ENCODE results near the gene ZFYVE9. TPM values are rescaled to one million over a fixed set of nuclear protein-coding genes. Genes with fewer than 3 reads are reported as not detected.

ZFYVE9 gene
- total and polyA plus RNA-seq, 10 of the 15 experiments (the other 5 are each of a cell fraction or from before 2014, with no cell fraction given), result 0.26 to 6.9 (median 2.3) TPM

DNA sequence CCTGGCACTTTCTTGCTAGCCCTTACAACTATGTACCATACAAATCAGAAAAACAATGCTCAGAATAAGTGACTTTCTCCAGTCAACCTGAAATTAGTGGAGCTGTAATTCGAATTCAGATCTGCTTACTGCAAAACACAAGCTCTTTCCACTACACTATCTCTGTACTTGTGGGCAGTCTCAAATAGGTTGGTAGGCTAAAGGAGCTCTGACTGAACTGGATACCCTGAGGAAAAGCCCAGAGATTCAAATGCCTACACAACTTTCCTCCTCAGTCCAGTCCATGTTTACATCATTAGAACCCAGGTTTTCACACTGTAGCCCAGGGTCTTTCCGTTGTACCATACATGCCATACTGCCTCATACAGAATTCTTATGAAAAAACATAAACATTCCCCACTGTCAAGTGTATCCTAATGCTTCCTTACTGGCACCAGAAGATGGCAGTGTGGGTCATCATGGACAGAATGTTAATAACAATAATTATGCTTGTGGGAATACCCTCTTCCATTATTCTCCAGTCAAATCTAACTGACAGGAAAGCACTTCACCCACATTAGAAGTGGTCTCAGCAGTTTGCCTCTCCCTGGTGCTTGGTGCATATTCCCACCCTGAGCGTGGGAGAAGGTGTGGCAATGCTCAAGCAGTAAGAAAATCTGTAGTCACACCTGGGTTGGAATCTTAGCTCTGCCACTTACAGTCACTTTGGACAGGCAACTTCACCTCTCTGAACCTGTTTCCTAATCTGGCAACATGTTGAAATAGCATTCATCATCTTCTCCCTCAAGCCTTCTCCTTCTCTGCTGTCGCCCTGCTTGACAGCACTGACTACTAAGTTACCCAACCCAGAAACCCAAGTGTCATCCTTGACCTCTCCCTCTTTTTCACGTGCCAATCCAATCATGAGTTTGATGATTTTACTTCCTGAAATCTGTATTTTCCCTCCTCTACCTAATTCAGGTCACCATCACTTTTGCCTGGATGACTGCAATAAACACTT is 14.4 kb upstream of the ZFYVE9 start (continued):
- TF ChIP-seq, protein P1, sequence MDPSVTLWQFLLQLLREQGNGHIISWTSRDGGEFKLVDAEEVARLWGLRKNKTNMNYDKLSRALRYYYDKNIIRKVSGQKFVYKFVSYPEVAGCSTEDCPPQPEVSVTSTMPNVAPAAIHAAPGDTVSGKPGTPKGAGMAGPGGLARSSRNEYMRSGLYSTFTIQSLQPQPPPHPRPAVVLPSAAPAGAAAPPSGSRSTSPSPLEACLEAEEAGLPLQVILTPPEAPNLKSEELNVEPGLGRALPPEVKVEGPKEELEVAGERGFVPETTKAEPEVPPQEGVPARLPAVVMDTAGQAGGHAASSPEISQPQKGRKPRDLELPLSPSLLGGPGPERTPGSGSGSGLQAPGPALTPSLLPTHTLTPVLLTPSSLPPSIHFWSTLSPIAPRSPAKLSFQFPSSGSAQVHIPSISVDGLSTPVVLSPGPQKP (IDR thresholded peaks at IDR 0.05; ENCODE audit: low read depth, low read length), result no peak

DNA sequence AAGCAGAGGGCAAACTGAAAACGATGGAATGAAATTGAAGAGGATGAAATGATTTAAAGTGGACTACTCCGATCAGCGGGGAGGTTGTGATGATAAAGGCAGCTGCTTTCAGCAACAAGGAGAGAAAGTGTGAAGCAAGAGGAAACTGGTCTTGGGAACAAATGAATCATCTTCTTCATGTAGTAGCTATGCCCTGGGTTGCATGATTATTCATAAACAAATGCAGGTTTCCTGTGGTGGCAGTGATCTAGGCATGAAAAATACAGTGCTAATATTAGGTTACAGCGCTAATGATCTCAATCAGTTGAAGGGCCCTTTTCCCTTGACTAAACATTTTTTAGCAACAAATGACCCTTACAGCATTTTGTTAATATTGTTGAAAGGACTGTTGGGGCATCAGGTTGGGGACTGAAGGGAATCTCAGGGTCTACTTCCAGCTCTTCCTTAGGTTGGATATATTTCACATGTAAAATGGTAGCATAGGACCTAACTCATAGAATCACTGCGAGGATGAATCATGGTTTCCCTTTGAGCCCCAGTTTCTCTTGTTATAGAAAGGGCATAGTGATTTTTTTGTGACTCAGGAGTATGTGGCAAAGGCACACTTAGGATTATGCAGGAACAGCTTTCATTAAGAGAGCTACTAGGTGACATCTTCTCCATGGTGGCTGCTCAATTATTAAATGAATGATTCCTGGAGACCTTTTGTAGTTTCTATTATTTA is 1.9 kb upstream of the ZFYVE9 start:
- H4K20me1 ChIP-seq (ENCODE audit: control insufficient read depth, insufficient read depth), result no peaks in the 10 kb centered on the region
- ATAC-seq, result peak; percentile 74
- H3K9me3 ChIP-seq (replicated peaks; ENCODE audit: control insufficient read depth, insufficient read depth, low read length), result no peaks in the 10 kb centered on the region; the same call in 2 of the 3 replicates
- WGBS (ENCODE audit: insufficient coverage, insufficient replicate concordance, low lambda C conversion rate, missing lambda C conversion rate), result 0% methylated on average over 5 of the region's 5 CpGs
- H3K4me3 ChIP-seq, result peak overlapping the region; percentile 49; the same call in 1 of the 2 replicates
- no peaks in the 10 kb centered on the region for H3K79me2 ChIP-seq (ENCODE audit: control insufficient read depth, insufficient read depth, low read length)
- ChIA-PET POLR2A (no interaction called here), CTCF (interaction anchor here (0.6 to 2.0 kb wide), 5 partner anchors 11 to 546 kb away, joined by 3 to 8 read pairs (median 3); no protein-coding TSS in a partner anchor), SMC1A (ENCODE audit: uncharacterized antibody, unreplicated experiment) (interaction anchor here (0.6 to 1.2 kb wide), 4 partner anchors 16 to 497 kb away, joined by 3 to 8 read pairs (median 4); no protein-coding TSS in a partner anchor), RAD21 (ENCODE audit: unreplicated experiment) (no interaction called here)
- BruUV-seq (replicated peaks), result no TSS peak
- no peaks in the 10 kb centered on the region; a peak in 1 of 4 replicates for H3K27me3 ChIP-seq (replicated peaks in 1 of 2; ENCODE audit: control insufficient read depth in 2 of 2, insufficient read depth in 2 of 2, low read length in 1 of 2)
- H3K9ac ChIP-seq (ENCODE audit: control insufficient read depth, insufficient read depth, low read length), result no peak overlapping the region
- H3K36me3 ChIP-seq (ENCODE audit: control insufficient read depth in 2 of 2, insufficient read depth in 2 of 2, low read length in 1 of 2), result no peaks in the 10 kb centered on the region
- H3K4me1 ChIP-seq (ENCODE audit: control insufficient read depth, insufficient read depth, low read length), result peaks cover 11% of the 10 kb centered on the region; the same call in 1 of the 2 replicates
- FAIRE-seq, result peak; percentile 82
- intact Hi-C loops (cut with micrococcal nuclease; ENCODE audit: unreplicated experiment) (loop anchor here (10.0 kb wide), 1 partner anchor 225 kb away; the partner anchor contains the start of gene CC2D1B), in situ Hi-C loops (cut with MboI) (loop anchor here (10.0 to 25.0 kb wide), 2 partner anchors 147 to 545 kb away; no protein-coding TSS in a partner anchor)
- H3K4me2 ChIP-seq (ENCODE audit: control insufficient read depth, insufficient read depth), result peak overlapping the region; percentile 76
- peak overlapping the region; percentile 24; the same call in 1 of the 2 replicates for H2AFZ ChIP-seq (ENCODE audit: control insufficient read depth, low read depth, low read length)
- peak; percentile 55 for DNase-seq (ENCODE audit: low read depth, low spot score)
- H3K27ac ChIP-seq (ENCODE audit: control insufficient read depth, insufficient read depth), result no peak overlapping the region; the same call in 1 of the 2 replicates
- TF ChIP-seq EP300 (IDR thresholded peaks at IDR 0.05; ENCODE audit: borderline replicate concordance in 1 of 2, control insufficient read depth in 1 of 2, low read depth in 2 of 2, low read length in 2 of 2) (peak; percentile 17 to 25; a peak in 1 of 4 replicates), ETV6 (conservative IDR thresholded peaks at IDR 0.05 in 1 of 2, IDR thresholded peaks at IDR 0.05 in 1 of 2; ENCODE audit: borderline replicate concordance in 1 of 2, low read depth in 1 of 2) (peak in 1 of 2 experiments; percentile 52; a peak in 1 of 4 replicates), GABPA (IDR thresholded peaks at IDR 0.05; ENCODE audit: low read depth) (peak; percentile 48; the same call in 1 of the 2 replicates), IKZF2 (IDR thresholded peaks at IDR 0.05) (peak; percentile 37 to 56; a peak in 3 of 4 replicates), CBX5 (IDR thresholded peaks at IDR 0.05; ENCODE audit: low read depth) (0 out of 2 replicates have a peak, but pooled peaks have one; percentile 41), DPF2 (IDR thresholded peaks at IDR 0.05) (no peak), ATF7 (IDR thresholded peaks at IDR 0.05; ENCODE audit: low read depth) (0 out of 2 replicates have a peak, but pooled peaks have one; percentile 24), ZNF24 (IDR thresholded peaks at IDR 0.05) (peak; percentile 83), MTA2 (IDR thresholded peaks at IDR 0.05; ENCODE audit: low read depth) (peak; percentile 24; the same call in 1 of the 2 replicates), CREB1 (IDR thresholded peaks at IDR 0.05; ENCODE audit: low read depth) (peak; percentile 57; the same call in 1 of the 2 replicates), TCF7 (IDR thresholded peaks at IDR 0.05; ENCODE audit: borderline replicate concordance) (peak; percentile 29; the same call in 1 of the 2 replicates), PAX8 (IDR thresholded peaks at IDR 0.05) (no peak)
- TF ChIP-seq, protein P2, sequence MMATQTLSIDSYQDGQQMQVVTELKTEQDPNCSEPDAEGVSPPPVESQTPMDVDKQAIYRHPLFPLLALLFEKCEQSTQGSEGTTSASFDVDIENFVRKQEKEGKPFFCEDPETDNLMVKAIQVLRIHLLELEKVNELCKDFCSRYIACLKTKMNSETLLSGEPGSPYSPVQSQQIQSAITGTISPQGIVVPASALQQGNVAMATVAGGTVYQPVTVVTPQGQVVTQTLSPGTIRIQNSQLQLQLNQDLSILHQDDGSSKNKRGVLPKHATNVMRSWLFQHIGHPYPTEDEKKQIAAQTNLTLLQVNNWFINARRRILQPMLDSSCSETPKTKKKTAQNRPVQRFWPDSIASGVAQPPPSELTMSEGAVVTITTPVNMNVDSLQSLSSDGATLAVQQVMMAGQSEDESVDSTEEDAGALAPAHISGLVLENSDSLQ (IDR thresholded peaks at IDR 0.05), result no peak
- TF ChIP-seq, protein P3, sequence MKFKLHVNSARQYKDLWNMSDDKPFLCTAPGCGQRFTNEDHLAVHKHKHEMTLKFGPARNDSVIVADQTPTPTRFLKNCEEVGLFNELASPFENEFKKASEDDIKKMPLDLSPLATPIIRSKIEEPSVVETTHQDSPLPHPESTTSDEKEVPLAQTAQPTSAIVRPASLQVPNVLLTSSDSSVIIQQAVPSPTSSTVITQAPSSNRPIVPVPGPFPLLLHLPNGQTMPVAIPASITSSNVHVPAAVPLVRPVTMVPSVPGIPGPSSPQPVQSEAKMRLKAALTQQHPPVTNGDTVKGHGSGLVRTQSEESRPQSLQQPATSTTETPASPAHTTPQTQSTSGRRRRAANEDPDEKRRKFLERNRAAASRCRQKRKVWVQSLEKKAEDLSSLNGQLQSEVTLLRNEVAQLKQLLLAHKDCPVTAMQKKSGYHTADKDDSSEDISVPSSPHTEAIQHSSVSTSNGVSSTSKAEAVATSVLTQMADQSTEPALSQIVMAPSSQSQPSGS (IDR thresholded peaks at IDR 0.05; ENCODE audit: low read length), result peak; percentile 85; the same call in 1 of the 2 replicates

Measured in GM12878 (cell line).